GM19351 (cell line): ENCODE results near the gene POLG.

Experiments
- ATAC-seq: cut with Tn5 transposase; IDR thresholded peaks from one replicate; pipeline ENCODE4 v1.9.1; 2021; ENCODE audit warnings: mild to moderate bottlenecking, moderate library complexity; ENCODE audit not compliant: unreplicated experiment

The POLG gene

GRCh38 chr15:89328398-89329254 is 6.0 kb downstream of the POLG start:
- no peak for ATAC-seq

- no peak for ATAC-seq
Measured at GRCh38 chr15:89327113-89327512, 7.5 kb downstream of the POLG start.

- ATAC-seq: no peak
Measured at GRCh38 chr15:89326316-89326715, 8.3 kb downstream of the POLG start.

GRCh38 chr15:89325039-89325803 is 9.4 kb downstream of the POLG start:
- no peak for ATAC-seq

GRCh38 chr15:89323825-89324224 is 10.8 kb downstream of the POLG start:
- ATAC-seq: no peak

GRCh38 chr15:89322822-89323221 is 11.8 kb downstream of the POLG start:
- no peak for ATAC-seq

GRCh38 chr15:89321521-89322410 is 12.9 kb downstream of the POLG start:
- no peak for ATAC-seq

- ATAC-seq: no peak
Measured at GRCh38 chr15:89320200-89320599, 14.4 kb downstream of the POLG start.

GRCh38 chr15:89319678-89320077 is 14.9 kb downstream of the POLG start:
- ATAC-seq: no peak

GRCh38 chr15:89317186-89317720 is 17.4 kb downstream of the POLG start:
- no peak for ATAC-seq

- ATAC-seq: no peak
Measured at GRCh38 chr15:89316504-89316903, 18.1 kb downstream of the POLG start.

GRCh38 chr15:89315375-89315929 is 19.2 kb downstream of the POLG start:
- ATAC-seq: no peak

- no peak for ATAC-seq
Measured at GRCh38 chr15:89309993-89310392, 24.6 kb downstream of the POLG start.

- ATAC-seq: no peak
Measured at GRCh38 chr15:89308236-89308635, 26.4 kb downstream of the POLG start.

- ATAC-seq: no peak
Measured at GRCh38 chr15:89307791-89308190, 26.8 kb downstream of the POLG start.

GRCh38 chr15:89307046-89307587 is 27.5 kb downstream of the POLG start:
- no peak for ATAC-seq

GRCh38 chr15:89305395-89305794 is 29.2 kb downstream of the POLG start:
- no peak for ATAC-seq

GRCh38 chr15:89303986-89304385 is 30.6 kb downstream of the POLG start:
- no peak for ATAC-seq

GRCh38 chr15:89301304-89302089 is 33.1 kb downstream of the POLG start:
- no peak for ATAC-seq
